GM19043 (cell line): Measurements from ENCODE around the gene DNAJC5.
"Not testable (repeated sequence)": the region's sequence is repeated elsewhere in the genome, so short reads cannot be mapped to it uniquely, and the experiment has no call there.

Experiments used
- ATAC-seq: cut with Tn5 transposase; IDR thresholded peaks from one replicate; pipeline ENCODE4 v1.9.1; 2021; ENCODE audit warnings: low read depth; ENCODE audit not compliant: unreplicated experiment

DNAJC5 gene

DNA sequence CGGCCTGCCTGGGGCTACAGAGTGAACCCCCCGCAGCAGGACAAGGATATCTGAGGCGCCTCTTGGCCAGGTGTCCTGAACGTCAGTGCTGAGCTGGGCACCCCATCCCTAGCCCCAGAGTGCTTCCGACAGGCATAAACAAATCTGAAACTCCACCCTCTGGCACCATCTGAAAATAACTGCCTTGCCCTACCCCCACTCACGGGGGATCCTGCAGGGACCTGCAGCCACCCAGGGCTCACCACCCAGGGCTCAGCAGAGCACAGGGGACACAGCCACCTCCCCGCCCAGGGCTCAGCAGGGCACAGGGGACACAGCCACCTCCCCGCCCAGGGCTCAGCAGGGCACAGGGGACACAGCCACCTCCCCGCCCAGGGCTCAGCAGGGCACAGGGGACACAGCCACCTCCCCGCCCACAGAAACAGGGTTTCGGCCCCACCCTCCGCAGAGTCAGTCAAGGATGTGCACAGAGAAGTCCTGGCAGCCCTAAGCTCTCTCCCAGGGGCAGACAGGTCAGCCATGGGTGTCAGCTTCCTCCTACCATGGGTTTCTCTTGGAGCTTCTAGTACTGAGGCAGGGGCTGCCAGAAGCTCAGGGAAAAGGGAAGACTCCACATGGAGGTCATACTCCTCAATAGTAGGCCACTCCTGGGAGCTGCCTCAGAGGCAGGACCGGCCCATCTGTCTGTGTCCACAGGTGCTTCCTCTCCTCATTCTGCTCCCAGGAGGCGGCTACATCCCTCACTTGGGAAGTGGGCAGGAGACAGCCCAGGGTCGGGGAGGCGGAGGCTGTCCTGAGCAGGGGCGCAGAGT is 56.7 kb downstream of the DNAJC5 start:
- ATAC-seq: no peak

- ATAC-seq: no peak
Observed at GRCh38 chr20:63952210-63952535, 57.2 kb downstream of the DNAJC5 start.

DNA sequence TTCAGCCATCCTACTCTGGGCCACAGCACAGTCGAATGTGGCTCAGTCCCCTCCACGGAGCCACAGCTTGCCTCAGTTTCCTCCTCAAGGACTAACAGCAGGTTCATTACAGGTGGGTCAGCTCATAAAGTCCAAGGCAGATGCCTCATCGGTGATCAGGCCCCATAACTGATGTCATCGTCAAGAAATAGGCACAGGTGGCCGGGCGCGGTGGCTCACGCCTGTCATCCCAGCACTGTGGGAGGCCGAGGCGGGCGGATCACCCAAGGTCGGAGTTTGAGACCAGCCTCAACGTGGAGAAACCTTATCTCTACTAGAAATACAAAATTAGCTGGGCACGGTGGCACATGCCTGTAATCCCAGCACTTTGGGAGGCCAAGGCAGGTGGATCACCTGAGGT is 57.8 kb downstream of the DNAJC5 start:
- ATAC-seq: no peak

DNA sequence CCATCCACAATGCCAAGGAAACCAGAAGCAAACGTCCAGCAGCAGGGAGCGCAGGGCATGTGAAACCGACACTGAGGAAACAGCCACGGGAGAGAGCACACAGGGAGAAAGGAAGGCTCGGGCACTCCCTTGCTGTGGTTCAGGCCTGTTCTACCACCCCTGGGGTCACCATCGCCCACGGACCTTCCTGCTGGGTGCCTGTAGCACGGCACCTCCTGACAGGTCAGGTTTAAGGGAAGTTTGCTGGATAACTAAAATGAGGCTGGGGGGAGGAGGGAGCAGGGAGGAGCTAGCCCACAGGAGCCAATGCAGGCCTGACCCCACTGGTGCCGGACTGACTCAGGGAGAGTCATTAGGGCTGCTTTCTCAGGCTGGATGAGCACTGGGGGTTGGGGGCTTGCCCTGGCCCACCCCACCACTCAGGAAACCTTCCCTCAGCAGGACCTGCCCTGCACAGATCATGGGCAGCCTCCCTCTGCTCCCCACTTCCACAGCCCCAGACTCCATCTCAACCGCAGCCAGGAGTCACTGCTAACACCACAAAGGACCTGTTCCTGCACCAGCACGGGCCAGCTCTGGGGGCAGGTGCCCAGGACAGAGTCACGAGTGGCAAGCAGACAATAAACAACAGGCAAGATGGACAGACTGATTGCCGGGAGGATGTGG is 59.0 kb downstream of the DNAJC5 start:
- no peak for ATAC-seq

DNA sequence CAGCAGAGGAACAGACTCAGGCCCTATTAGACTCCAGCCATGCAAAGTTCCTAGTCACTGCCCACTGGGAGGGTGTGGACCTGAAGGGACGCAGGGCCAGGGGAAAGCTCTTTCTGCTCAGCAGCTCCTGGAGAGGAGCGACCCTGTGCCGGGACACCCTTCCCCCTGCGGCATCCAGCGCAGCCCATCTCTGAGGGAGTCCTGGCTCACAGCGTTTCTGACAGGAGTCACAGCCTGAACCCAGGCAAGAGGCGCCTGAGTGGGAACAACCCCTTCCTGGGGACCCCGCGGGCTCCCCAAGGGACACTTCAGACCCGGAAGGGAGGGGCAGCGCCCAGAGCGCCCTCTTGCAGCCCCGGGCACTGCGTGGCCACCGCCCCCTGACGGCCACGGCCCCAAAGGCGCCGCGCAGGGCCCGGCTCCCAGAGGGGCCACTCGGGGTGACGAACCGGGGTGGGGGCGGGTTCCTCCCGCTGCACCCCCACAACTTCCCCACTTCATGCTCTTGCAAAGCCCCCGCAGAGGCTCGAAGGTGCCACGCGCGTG is 60.4 kb downstream of the DNAJC5 start:
- ATAC-seq: no peak

DNA sequence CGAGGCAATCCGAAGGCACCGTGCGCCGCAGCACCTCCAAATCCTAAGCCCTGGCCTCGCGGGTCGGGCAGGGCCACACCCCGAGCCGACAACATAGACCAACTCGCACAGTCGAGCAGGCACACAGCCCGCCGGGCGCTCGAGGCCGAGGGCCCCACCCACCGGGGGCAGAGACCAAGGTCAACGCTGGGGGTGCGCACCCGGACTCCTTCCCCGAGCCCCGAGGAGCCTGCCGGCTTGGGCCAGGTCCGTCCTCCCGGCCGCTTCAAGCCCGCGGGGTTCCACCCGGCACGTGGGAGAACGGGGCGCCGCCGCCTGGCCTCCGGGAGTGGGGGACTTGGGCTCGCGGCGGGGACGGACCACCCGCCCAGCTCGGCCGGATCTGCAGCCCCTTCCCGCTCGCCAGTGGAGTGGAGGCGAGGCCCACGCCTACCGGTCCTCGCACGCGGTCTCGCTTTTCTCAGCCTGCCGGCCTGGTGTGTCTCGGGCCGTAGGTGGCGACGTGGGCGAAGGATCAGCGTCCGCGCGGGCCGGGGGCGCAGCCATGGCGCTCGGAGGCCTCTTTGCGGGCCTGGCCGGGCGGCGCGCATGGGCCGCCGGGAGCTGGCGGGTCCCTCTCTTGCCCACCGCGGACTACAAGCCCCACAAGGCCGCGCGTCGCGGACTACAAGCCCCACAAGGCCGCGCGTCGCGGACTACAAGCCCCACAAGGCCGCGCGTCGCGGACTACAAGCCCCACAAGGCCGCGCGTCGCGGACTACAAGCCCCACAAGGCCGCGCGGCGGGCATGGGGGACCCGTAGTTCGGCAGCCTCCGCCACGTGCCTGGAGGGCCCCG is 61.1 kb downstream of the DNAJC5 start, which contains the start of gene UCKL1:
Gene UCKL1 (minus strand): TSS at position 590 of the 837 bp plus-strand sequence. CDS start 44 bp downstream, at position 546.
- peak; percentile 60 for ATAC-seq

- no peak for ATAC-seq
Observed at GRCh38 chr20:63956664-63957003, 61.7 kb downstream of the DNAJC5 start.

- ATAC-seq: peak; percentile 13
Observed at GRCh38 chr20:63957004-63957689, 62.2 kb downstream of the DNAJC5 start.

GRCh38 chr20:63957690-63958441 is 62.9 kb downstream of the DNAJC5 start:
- no peak for ATAC-seq

DNA sequence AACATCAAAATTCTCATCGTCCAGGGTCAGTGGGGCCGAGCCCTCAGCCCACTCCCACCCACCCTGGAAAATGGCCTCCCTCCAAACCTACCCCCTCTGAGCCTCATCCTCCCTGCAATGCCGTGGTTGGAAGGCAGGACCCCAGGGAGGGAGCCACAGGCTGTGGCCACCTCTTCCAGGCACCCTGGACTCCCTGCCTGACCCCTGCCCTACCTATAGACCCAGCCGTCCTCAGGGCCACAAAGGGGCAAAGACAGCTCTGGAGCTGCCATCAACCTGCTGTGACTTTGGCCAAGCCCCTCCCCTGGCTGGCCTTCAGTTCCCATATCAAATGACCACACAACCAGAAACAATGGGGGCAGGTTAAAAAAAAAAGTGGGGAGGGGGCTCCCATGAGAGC is 63.5 kb downstream of the DNAJC5 start:
- no peak for ATAC-seq

GRCh38 chr20:63958964-63959698 is 64.2 kb downstream of the DNAJC5 start:
- no peak for ATAC-seq

GRCh38 chr20:63959699-63960075 is 64.8 kb downstream of the DNAJC5 start:
- ATAC-seq: no peak

GRCh38 chr20:63960654-63961621 is 66.0 kb downstream of the DNAJC5 start:
- ATAC-seq: not testable (repeated sequence)

DNA sequence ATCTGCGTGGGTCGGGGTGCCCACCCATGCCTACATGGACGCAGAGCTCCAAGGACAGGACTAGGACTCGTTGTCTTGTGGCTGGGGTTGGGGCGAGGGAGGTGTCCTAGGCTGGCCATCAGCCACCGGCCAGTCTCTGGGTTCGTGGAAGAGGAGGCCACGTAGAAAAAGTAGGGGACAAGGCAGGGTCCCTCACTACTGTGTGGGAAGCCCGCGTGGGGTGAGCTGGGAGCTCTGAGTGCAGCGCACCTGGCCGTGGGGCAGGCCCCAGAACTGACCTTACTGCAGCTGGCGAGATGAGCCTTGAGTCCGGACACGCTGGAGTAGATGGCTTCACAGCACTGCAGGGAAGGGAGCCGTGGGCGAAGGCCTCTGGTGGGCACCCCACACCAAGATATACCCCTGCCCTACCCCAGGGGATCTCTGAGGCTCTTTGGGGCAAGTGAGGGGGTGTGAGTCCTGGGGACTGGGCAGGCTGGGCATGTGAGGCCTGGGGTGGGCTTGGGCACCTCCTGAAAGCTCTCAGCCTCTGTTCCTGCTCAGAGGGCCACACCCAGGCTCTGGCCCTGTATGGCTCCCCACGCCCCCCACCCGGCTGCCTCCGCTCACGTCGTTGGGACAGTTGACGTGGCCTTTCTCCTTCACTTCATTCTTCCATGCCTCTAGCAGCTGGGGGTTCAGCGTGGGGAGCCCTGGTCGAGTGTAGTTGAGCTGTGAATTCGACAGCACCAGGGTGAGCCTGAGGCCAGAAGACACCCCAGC is 66.9 kb downstream of the DNAJC5 start:
- ATAC-seq: no peak

GRCh38 chr20:63962426-63963347 is 67.8 kb downstream of the DNAJC5 start:
- ATAC-seq: no peak

DNA sequence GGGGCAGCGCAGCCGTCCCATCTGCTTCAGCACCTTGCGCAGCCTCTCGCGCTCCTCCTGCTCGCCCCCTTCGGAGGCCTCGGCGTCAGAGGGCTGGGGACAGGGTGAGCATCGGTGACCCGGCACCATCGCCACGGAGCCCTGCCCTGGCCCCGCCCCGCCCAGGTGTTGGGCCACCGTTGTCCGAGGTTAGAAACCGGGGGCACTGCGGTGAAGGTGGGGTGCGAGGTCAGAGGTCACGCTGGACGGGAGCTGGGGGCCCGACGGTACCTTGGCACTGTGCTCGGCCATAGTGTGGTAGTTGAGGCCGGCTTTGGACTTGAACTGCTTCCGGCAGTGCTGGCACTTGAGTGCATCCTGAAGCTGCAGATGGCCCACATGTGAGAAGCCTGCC is 68.4 kb downstream of the DNAJC5 start:
- ATAC-seq: no peak
